Fibroblast of villous mesenchyme (primary cell): ENCODE data around the gene TXNRD1. TPM values are rescaled to one million over a fixed set of nuclear protein-coding genes. Genes with fewer than 3 reads are reported as not detected.

Source experiments
- DNase-seq: peaks from one replicate; pipeline ENCODE4 v3.0.0-alpha.2; 2010; ENCODE audit warnings: low read depth
- H3K4me3 ChIP-seq: 2 replicates; pipeline ENCODE4 v1.5.1; 2011; ENCODE audit warnings: low read depth, mild to moderate bottlenecking, low read length
- total RNA-seq: library from RNA; depleted of rRNA; stranded (reverse); fragments of >200 nt; gene quantifications from 2 replicates; pipeline ENCODE4 v1.2.3, GENCODE V29; 2012
- TF ChIP-seq, protein P1 (sequence below): IDR thresholded peaks from 2 replicates; pipeline ENCODE4 v1.5.1; 2012; ENCODE audit warnings: low read depth, mild to moderate bottlenecking, low read length; ENCODE audit not compliant: insufficient read depth

Gene TXNRD1
- total RNA-seq, 1 donor, result 747 TPM

DNA sequence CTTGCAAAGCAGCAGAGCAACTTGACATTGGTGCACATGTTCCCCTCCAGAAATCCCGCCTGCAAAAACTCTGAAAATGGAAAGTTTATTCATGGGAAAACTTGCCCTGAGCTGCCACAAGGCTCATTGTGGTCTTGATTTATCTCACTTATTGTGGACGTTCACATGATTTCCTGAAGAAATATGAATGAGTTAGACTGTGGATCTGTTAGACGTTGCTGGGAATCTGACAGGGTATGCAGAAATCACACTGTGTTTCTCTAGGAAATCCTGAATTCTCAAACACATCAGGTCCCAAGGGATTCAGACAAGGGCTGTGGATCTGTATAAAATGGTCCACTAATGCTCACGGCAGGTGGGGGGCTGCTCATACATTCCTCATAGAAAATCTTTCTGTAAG is 160.2 kb downstream of the TXNRD1 start:
- DNase-seq, result no peak
- no peak overlapping the region for H3K4me3 ChIP-seq
- TF ChIP-seq, protein P1, sequence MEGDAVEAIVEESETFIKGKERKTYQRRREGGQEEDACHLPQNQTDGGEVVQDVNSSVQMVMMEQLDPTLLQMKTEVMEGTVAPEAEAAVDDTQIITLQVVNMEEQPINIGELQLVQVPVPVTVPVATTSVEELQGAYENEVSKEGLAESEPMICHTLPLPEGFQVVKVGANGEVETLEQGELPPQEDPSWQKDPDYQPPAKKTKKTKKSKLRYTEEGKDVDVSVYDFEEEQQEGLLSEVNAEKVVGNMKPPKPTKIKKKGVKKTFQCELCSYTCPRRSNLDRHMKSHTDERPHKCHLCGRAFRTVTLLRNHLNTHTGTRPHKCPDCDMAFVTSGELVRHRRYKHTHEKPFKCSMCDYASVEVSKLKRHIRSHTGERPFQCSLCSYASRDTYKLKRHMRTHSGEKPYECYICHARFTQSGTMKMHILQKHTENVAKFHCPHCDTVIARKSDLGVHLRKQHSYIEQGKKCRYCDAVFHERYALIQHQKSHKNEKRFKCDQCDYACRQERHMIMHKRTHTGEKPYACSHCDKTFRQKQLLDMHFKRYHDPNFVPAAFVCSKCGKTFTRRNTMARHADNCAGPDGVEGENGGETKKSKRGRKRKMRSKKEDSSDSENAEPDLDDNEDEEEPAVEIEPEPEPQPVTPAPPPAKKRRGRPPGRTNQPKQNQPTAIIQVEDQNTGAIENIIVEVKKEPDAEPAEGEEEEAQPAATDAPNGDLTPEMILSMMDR, result no peak

DNA sequence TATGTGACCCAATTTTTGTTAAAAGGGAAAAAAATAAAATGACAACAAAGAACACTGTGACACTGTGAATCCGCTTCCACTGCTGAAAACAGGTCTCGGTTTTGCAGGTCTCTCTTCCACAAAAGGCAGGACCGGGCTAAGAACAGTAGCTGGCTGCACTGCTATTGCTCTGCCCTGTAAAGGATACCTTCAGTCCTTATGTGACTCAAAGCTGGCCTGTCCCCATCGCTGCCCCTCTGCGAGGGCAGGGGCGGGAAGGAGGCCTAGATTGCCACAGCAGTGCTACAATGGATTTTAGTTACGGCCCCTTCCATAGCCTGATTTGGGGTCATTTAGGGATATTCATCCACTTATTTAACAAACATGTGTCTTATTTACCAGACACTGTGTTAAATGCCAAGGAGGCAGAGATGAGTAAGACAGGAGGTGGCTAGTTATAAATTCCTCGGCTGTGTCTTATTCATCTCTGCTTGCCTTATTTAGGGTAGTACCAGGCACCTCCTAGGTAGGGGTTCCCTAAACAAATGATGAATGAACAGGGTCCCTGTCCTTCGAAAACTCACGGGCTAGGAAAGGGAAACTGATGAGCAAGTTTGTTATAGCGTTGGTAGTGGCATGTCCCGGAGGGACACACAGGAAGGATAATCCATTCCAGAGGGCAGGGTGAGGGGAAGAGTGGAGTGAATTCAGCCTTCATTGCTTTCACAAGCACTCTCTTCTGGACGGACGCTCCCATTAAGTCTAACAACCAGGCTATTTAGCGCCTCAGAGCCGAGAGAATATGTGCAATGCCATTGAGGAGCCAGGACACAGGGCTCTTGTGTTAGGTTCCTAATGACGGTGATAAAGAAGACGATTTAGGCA is 161.3 kb downstream of the TXNRD1 start:
- TF ChIP-seq, protein P1, result no peak
- DNase-seq, result no peak
- H3K4me3 ChIP-seq, result no peak overlapping the region

DNA sequence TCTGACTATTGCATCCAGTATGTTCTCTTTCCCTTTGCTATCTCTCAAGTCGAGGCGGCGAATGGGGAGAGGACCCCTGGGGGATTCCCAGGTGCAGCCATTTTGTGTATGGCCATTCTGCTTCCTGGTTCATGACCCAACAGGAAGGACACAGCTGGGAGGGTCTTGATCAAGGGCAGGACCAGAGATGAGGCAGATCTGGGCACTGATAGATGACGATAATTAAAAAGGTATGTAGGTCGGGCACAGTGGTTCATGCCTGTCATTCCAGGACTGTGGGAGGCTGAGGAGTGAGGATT is 161.9 kb downstream of the TXNRD1 start:
- DNase-seq, result no peak
- TF ChIP-seq, protein P1, result no peak
- H3K4me3 ChIP-seq, result no peak overlapping the region

DNA sequence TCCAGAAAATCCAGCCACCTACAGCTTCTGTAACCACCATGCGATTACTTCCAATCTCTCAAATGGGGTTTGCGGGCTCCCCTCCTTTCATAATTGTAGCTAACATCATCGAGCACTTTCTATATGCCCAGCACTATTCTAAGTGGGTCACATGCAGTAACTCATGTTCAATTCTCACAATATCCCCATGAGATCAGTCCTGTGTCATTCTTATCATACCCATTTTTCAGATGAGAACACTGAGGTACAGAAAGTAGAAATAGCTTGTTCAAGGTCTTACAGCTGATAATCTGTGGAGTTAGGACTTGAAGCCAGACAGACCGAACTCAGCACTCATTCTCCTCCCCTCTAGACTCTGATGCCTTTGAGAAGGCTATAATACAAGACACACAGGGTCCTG is 162.8 kb downstream of the TXNRD1 start:
- DNase-seq, result no peak
- TF ChIP-seq, protein P1, result no peak

DNA sequence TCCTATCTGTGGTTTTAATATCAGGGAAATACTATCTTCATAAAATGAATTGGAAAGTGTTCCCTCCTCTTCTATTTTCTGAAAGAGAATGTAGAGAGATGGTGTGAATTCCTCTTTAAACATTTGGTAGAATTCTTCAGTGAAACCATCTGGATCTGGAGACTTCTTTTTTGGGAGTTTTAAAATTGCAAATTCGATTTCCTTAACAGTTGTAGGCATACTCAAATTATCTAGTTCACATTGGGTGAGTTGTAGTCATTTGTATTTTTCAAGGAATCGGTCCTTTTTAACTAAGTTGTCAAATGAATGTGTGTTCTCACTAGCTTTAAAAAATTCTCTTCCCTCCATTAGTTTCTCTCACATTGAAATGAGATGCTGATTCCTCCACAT is 165.8 kb downstream of the TXNRD1 start:
- TF ChIP-seq, protein P1, result no peak

More for the DNA sequence above, 162.8 kb downstream of the TXNRD1 start:
- no peak overlapping the region for H3K4me3 ChIP-seq

DNA sequence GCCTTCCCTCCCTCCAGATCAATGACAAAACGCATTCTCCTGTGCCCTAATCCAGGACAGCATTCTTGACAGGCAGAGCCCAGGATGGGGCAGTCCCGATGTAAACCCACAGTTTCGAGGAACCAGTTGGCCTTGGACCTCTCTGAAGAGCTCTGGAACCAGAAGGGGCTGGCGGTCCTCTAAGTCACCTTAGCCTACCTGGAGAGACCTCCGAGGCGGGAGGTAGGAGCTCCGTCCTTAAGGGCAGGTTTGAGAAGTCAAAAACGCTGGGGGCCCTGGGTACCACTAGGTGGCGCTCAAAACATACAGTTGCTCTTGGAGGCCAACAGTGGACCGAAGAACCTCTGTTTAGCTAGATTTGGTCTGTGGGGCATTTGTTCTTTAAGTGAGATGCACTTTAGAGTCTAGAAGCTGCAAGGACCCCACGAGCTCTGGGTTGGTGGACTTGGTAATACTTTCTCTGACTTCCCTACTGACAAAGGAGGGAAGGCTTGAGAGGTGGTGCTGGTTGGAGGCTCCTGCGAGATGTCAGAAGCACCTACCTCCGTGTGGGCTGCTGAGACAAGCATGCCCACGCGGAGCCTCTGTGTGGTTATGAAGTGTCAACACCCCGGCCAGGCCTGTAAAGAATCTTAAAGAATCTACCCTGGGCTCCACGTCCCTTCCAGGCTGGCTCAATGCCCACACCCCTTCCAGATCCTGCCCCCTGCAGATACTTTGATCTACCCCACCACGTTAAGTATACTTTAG is 166.3 kb downstream of the TXNRD1 start:
- TF ChIP-seq, protein P1, result peak; percentile 99
- H3K4me3 ChIP-seq, result no peak overlapping the region
- peak; percentile 82 for DNase-seq

More for the DNA sequence above, 165.8 kb downstream of the TXNRD1 start:
- no peak for DNase-seq
- no peak overlapping the region for H3K4me3 ChIP-seq
